ENCODE results near the gene ZNF189. TPM values are rescaled to one million over a fixed set of nuclear protein-coding genes. Genes with fewer than 3 reads are reported as not detected.

ZNF189 gene
- total RNA-seq, 3 donors from 2014 or later: 20.2 to 32.1 (median 23.9) TPM

DNA sequence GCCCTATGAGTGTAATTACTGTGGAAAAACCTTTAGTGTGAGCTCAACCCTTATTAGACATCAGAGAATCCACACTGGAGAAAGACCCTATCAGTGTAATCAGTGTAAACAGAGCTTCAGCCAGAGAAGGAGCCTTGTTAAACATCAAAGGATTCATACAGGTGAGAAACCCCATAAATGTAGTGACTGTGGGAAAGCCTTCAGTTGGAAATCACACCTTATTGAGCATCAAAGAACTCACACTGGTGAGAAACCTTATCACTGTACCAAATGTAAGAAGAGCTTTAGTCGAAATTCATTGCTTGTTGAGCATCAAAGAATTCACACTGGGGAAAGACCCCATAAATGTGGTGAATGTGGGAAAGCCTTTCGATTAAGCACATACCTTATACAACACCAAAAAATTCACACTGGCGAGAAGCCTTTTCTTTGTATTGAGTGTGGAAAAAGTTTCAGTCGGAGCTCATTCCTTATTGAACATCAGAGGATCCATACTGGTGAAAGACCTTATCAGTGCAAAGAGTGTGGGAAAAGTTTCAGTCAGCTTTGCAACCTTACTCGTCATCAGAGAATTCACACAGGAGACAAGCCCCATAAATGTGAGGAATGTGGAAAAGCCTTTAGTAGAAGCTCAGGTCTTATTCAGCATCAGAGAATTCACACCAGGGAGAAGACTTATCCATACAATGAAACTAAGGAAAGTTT is 9.9 kb downstream of the ZNF189 start:
- Histone ChIP-seq H3K4me3 (peak overlapping the region in 1 of 3 donors; percentile 21), H3K9me3 (peaks cover 79 to 98% of the 10 kb centered on the region in 2 donors), H3K4me1 (no peaks in the 10 kb centered on the region), H3K36me3 (peaks cover 19% of the 10 kb centered on the region), H3K27ac (no peak overlapping the region), H3K27me3 (no peaks in the 10 kb centered on the region)
- no peak for DNase-seq (ENCODE audit: low spot score in 2 of 2)
- TF ChIP-seq POLR2AphosphoS5 (IDR thresholded peaks at IDR 0.05): no peak
- TF ChIP-seq POLR2A (IDR thresholded peaks at IDR 0.05): no peak
- TF ChIP-seq, protein P1, sequence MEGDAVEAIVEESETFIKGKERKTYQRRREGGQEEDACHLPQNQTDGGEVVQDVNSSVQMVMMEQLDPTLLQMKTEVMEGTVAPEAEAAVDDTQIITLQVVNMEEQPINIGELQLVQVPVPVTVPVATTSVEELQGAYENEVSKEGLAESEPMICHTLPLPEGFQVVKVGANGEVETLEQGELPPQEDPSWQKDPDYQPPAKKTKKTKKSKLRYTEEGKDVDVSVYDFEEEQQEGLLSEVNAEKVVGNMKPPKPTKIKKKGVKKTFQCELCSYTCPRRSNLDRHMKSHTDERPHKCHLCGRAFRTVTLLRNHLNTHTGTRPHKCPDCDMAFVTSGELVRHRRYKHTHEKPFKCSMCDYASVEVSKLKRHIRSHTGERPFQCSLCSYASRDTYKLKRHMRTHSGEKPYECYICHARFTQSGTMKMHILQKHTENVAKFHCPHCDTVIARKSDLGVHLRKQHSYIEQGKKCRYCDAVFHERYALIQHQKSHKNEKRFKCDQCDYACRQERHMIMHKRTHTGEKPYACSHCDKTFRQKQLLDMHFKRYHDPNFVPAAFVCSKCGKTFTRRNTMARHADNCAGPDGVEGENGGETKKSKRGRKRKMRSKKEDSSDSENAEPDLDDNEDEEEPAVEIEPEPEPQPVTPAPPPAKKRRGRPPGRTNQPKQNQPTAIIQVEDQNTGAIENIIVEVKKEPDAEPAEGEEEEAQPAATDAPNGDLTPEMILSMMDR (IDR thresholded peaks at IDR 0.05): no peak
- intact Hi-C loops (cut with DNase I; ENCODE audit: low total_unique reads): no loop called here

DNA sequence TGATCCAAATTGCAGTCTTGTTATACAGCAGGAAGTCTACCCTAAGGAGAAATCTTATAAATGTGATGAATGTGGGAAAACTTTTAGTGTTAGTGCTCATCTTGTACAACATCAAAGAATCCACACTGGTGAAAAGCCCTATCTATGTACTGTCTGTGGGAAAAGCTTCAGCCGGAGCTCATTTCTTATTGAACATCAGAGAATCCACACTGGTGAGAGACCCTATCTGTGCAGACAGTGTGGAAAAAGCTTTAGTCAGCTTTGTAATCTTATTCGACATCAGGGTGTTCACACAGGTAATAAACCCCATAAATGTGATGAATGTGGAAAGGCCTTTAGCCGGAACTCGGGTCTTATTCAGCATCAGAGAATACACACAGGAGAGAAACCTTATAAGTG is 10.4 kb downstream of the ZNF189 start:
- intact Hi-C loops (cut with DNase I; ENCODE audit: low total_unique reads): no loop called here
- Histone ChIP-seq H3K27me3 (no peaks in the 10 kb centered on the region), H3K4me3 (peak overlapping the region in 1 of 3 donors; percentile 3), H3K36me3 (peaks cover 14% of the 10 kb centered on the region), H3K27ac (no peak overlapping the region), H3K4me1 (no peaks in the 10 kb centered on the region), H3K9me3 (peaks cover 77 to 98% of the 10 kb centered on the region in 2 donors)
- no peak for DNase-seq (ENCODE audit: low spot score in 2 of 2)
- TF ChIP-seq, protein P1 (IDR thresholded peaks at IDR 0.05): no peak
- TF ChIP-seq POLR2AphosphoS5 (IDR thresholded peaks at IDR 0.05) (no peak), POLR2A (IDR thresholded peaks at IDR 0.05) (no peak)

DNA sequence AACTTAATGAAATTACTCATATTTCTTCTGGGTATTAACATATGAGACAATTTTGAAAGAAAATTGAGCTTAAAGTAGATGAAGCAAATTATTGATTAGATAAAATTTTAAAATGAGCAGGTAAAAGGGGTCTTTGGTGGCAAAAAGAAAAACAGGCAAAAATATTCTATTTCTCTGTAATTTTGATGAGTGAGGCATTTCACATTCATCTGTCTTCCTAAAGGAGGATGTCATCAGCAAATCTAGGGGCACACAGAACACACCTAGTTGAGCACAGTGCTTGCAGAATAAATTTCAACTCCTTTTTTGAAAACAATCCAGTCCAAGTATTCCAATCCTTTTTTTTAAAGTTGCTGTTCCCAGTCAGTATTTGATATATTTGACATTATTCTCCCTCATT is 16.2 kb downstream of the ZNF189 start:
- intact Hi-C loops (cut with DNase I; ENCODE audit: low total_unique reads): no loop called here
- no peak for DNase-seq (ENCODE audit: low spot score in 2 of 2)
- TF ChIP-seq POLR2AphosphoS5 (IDR thresholded peaks at IDR 0.05) (no peak), POLR2A (IDR thresholded peaks at IDR 0.05) (no peak)
- TF ChIP-seq, protein P1 (IDR thresholded peaks at IDR 0.05): no peak
- Histone ChIP-seq H3K27me3 (no peaks in the 10 kb centered on the region), H3K36me3 (no peaks in the 10 kb centered on the region), H3K4me3 (no peak overlapping the region), H3K9me3 (peaks cover 45 to 96% of the 10 kb centered on the region in 2 donors), H3K4me1 (no peaks in the 10 kb centered on the region), H3K27ac (no peak overlapping the region)

DNA sequence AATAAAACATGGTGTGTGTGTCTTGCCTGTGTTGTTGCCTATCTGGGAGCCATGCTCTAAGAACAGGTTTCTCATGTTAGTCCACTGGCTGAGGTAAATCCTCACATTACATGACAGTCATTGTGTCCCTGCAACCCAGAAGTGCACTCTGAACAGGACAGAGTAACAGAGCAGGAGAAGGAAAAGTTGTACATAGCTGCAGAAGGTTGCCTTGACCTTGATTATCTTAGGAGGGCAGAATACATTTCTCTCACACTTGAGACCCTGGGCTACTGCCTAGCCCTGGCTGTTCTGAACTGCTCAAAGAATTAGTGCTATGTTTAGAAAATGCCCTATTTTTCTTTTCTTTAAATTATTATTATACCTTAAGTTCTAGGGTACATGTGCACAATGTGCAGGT is 16.9 kb downstream of the ZNF189 start:
- Histone ChIP-seq H3K36me3 (no peaks in the 10 kb centered on the region), H3K27me3 (no peaks in the 10 kb centered on the region), H3K4me1 (no peaks in the 10 kb centered on the region), H3K9me3 (peaks cover 38 to 96% of the 10 kb centered on the region in 2 donors), H3K4me3 (no peak overlapping the region), H3K27ac (no peak overlapping the region)
- no peak for DNase-seq (ENCODE audit: low spot score in 2 of 2)
- intact Hi-C loops (cut with DNase I; ENCODE audit: low total_unique reads): no loop called here
- TF ChIP-seq POLR2A (IDR thresholded peaks at IDR 0.05): no peak
- no peak for TF ChIP-seq POLR2AphosphoS5 (IDR thresholded peaks at IDR 0.05)
- TF ChIP-seq, protein P1 (IDR thresholded peaks at IDR 0.05): no peak

- Histone ChIP-seq H3K9me3 (peaks cover 25 to 84% of the 10 kb centered on the region in 2 donors), H3K4me1 (no peaks in the 10 kb centered on the region), H3K27me3 (no peaks in the 10 kb centered on the region), H3K4me3 (no peak overlapping the region), H3K27ac (no peak overlapping the region), H3K36me3 (no peaks in the 10 kb centered on the region)
- no peak for DNase-seq (ENCODE audit: low spot score in 2 of 2)
- TF ChIP-seq, protein P1 (IDR thresholded peaks at IDR 0.05): no peak
- TF ChIP-seq POLR2A (IDR thresholded peaks at IDR 0.05): no peak
- TF ChIP-seq POLR2AphosphoS5 (IDR thresholded peaks at IDR 0.05): no peak
- intact Hi-C loops (cut with DNase I; ENCODE audit: low total_unique reads): no loop called here
Measured at GRCh38 chr9:101417389-101417788, 18.7 kb downstream of the ZNF189 start.

Measured in breast epithelium (tissue), 4 donors.